ENCODE data around the gene MAP3K14.
"Not testable (repeated sequence)": the region's sequence is repeated elsewhere in the genome, so short reads cannot be mapped to it uniquely, and the experiment has no call there.

The MAP3K14 gene

DNA sequence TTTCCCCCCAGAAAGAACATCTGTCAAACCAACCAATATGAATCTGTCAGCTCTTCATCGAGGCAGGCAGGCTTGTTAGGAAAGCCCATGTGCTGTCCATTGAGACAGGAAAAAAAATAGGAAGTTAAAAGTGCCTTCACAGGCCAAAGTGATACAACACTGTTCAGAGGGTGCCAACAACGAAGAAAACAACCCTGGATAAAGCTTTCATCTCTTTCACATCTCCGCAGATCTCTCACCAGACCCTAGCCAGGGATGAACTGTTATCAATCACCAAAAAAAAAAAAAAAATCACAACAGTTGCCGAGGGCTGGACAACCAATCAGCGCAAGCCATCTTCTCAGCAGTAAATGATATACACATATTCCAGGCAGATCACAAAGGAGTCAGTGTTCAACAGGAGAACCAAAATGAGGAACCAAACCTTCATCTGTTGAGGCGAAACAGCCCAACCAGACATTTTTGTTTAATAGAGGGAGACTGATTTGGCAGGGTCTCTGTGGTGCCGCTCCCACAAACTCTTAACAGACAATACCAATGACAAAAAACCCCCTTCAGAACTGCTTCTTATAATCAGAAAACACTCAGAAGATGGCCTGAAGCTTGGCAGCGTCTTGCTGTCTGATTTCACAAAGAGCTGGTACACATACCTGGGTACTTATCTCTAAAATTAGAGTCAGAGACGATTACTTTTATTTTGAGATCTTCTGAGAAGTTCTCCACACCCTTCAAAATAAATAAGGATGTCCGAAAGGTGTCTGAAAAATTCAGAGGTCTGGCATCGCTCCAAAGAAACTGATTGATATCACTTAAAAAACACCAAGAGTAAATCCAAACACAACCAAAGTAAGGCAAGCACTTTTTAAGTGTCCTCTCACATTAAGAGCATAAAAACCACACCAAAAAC is 1.8 kb downstream of the MAP3K14 start:
- no peak for DNase-seq

DNA sequence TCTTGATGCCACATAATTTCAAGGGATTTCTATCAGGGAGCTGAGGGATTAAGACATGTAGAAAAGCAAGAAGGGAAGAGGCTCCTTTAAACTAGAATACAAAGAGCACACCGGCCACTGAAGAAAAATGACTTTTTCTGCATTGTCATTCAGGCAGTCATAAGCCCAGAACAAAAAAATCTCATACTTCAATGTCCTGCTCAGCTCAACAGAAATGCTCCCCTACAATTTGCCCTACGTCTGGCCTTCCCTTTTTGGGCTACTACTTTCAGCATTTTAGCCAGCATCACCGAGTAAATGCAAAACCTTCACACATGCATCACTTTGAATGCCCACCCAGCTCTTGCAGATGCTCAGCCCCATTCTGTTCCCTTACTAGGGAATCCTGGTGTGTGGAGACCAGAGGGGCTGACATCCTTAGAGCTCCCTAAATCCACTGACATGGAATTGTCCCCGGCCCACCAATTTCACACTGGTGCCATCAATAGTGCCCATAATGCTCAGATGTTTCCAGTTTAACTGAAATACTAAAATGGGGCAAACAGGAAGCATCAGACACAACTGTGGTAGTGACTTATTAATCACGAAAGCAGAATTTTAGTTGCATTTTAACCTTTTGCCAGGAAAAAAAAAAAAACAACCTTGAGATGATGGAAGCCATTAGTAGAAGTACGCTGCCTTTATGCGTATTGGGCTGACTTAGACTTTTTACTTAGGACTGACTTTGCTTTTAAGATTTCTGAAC is 2.7 kb downstream of the MAP3K14 start:
- DNase-seq, result no peak

DNA sequence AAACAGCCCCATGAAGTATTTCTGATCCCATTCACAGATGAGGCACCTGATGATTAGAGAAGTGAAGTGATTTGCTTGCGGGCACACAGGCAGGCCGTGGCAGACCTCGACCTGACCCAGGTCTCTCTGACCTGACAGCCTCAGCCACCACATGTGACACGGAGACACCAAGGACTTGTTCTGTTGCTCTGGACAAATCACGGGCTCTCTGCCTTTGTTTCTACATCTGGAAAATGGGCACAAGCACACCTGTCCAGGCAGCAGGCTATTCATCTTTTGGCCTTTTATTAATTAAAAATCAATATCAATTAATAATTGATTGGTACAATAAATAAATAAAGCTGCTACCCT is 3.4 kb downstream of the MAP3K14 start:
- no peak for DNase-seq

DNA sequence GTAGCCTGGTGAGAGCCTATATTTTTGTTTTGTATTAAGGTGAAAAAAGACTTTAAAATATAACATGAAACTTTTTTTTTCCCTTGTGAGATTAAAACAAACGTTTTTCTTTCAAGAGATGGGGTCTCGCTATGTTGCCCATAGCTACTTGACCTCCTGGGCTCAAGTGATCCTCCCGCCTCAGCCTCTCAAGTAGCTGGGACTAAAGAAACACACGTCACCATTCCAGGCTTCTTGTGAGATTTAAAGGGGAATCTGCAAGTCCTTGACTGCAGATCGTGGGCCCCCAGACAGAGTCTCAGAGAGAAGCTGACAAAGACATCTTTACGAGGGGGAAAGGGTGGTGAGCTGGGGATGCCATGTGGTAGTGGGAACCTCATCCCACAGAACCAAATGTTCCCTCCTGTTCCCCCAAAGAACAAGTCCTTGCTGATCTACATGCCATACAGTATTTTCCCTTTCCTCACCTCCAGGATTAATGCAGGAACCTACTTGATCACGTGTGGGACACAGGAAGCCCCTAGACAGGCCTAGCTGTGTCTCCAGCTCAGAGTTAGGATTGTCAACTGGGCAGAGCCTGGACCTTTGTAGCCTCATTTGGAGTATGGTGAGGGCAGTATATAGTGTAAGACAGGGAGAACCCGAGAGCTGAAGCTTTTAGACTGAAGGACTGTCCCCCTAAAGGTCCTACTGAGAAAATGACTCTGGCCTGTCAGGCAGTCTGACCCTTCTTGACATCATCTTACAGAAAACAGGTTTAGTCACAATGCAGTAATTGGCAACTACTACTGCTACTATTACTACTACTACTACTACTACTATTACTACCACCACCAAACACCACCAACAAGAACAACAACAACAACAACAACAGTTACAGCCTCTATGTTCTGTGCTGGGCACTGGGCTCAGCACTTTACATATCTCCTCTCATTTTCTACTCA is 4.1 kb downstream of the MAP3K14 start:
- DNase-seq, result no peak

DNA sequence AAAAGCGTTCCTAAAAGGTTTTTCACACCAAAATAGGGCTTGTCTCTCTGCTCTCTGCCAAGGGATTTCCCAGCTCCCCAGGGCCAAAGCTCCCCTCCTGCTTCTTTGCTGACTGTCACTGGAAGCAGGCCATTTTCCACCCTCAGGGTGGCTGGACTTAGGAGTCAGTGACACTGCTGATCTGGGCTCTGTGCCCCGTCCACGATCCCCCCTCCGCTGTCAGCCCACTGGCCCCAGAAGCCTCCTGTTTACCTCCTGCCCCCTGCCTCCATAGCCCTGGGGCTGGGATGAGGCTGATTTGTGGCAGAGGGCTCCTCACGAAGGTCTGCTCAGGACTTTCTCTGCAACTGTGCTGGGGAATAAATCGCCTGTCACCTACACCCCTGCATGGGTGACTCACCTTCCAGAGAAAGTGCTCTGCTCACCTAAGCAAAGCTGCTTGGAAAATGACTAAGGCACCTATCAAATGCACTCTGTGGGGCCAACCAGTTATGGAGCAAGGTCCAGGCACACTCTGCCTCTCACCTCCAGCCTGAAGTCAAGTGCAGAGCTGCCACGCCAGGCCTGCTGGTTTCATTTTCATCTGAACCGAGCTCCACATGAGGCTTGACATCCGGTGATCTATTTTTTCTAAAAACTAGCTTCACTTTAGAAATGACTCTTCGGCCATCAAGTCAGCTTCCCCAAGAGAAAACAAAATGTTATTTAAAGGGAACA is 4.9 kb downstream of the MAP3K14 start:
- DNase-seq, result no peak

DNA sequence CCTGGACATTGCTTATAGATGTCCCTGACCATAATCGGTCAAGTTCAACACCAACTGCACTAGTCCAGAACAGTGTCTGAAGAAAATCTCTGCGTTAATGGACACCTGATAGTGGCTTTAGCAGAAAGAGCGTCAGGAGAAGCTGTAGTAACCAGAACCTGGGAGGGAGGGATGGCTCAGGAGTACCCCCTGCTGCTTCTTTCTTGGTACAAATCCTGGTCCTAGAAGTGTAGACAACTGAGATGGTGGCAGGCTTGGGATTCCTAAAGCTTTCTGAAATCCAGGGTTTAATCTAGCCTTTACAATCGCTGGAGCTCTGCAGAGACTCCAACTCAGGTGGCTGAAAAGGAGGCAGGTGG is 5.4 kb downstream of the MAP3K14 start:
- no peak for DNase-seq

DNA sequence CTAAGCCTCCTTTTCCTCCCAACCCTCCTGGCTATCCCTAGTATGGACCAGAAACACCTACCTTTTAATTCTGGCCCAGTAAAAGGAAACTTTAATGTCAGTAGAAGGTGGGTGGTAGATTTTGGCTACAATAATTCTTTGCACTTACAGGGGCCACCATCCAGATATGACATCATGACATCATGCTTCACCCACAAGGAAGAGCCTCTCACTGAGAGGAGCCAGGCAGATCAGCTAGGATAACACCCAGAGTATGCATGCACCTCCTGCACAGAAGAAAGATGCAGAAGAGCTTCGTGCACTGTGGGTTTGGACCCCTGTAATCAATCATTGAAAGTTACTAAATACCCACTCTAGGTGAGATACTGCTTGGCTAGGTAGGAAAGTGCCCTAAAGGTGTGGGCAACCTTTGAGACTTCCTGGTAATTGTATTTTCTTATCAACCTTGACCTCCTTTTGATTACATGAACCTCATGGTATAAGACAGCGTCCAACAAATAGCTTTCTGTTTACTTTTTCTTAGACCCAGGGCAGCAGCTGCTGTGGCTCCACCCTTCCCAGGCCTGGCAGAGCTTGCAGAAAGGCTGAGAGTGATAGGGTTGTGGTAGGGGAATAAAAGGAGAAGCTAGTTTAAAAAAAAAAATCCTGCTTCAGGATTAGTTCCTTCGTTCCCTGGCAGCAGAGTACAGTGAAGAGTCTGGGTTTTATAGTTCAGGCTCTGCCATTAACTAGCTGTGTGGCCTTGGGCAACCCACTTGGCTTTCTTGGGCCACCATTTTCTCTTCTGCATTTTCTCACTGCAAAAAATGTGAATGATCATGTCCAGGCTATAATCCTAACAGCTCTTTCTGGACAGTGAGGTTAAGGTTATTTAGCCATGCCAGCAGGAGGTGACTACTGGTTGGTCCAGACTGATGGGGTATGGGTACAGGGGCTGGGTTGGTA is 6.2 kb downstream of the MAP3K14 start:
- DNase-seq, result peak; percentile 39

DNA sequence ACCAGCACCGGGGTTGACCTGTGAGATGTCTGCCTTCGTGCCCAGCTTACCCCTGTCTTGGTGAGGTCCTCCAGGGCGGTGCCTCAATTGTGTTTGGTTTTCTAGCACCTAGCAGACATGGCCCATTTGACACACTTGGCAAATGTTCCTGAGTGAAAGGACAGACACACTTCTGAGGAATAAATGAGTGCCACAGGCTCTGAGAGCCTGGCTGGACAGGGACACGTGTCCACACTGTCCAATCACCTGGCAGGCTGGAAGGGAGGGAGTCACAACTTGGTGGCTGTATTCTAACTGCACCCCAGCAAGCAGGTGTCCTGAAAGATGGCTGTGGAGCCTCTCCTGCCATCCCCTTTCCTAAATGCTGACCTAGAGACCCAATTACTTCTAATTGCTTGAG is 7.4 kb downstream of the MAP3K14 start:
- DNase-seq, result no peak

DNA sequence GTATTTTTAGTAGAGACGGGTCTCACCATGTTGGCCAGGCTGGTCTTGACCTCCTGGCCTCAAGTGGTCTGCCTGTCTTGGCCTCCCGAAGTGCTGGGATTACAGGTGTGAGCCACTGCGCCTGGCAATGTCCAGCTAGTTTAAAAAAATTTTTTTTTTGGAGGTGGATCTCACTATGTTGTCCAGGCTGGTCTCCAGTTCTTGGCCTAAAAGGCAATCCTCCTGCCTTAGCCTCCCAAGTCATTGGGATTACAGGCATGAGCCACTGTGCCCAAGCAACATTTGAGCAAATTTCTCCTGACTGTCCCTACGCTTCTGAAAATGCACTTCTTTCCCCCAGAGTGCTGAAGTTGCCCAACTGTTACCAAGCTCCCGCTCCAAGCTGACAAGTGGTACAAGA is 8.0 kb downstream of the MAP3K14 start:
- DNase-seq, result no peak

DNA sequence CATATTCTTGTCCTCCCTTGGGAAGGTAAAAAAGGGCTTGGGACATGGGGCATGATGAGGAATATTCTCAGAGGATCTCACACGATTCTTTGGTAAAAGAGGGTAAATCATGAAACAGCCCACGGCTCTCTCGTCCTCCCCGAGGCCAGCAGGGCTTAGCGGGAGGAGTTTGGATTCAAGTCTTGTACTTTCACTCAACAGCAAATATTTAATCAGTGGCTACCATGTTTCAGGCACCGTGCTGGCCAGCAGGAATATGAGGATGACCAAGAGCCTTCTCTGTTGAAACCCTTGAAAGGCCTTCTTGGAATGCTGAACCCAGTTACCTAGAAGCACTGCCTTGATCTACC is 8.8 kb downstream of the MAP3K14 start:
- DNase-seq, result no peak

DNA sequence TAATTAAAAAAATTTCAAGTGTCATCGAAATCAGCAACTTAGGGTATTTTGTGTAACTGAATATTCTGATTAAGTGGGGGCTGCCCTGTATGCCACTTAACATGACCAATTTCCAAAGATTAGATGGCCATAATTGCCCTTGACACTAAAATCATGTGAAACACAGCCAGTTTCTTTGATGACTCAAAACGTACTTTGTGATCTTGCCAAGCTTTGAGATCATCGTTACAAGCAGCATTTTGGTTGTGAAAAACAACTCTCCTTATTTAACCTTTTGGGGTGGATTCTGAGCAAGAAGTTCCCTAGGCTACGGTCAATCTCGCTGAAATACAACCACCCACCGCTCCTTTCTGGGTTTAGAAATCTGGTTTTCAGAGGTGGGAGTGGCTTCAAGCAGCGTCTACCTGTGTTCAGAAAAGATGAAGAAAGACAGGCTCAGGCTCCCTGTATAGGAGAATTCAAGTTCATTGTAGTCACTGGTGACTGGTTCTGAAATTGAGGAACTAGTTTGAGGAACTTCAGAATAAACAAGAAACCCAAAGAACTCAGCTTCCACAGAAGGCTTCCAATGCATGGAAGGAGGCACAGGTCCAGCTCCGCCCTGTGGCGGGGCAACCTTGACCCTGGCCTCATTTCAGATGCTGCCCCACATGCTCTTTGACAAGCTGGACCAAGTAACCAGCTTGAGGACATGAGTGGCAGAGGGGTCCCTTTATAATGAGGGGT is 9.4 kb downstream of the MAP3K14 start:
- peak; percentile 46 for DNase-seq

DNA sequence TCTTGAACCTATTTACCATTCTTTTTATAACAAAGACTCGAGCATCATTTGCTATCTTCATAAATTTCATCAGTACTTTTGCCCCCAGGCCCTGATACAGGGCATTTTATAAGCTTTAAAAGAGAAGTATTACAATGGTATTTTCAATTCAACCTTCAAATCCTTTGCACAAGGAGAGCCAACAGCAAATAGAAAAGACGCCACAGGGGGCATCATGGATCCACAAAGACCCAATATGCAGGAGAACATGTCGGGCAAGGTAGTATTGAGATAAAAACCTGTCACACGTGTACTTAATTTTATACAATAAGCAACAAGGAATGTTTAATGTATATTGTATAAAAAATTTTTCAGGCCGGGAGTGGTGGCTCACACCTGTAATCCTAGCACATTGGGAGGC is 10.2 kb downstream of the MAP3K14 start:
- no peak for DNase-seq

DNA sequence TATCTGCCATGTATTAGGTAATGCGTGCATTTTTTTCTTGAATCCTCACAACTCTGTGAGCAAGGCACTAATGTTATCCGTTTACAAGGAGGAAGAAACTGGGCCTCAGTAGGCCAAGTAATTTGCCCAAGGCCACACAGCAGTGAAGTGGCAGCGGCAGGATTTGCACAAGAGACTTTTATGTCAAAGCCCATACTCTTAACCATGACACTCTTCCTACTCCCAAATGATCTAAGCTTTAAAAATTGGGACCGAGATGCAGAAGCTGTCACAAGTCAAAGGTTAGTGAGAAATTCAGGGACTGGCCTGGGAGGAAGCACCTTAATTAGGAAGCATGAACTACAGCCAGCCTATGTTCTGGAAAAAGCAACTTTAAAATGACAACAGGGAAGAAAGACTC is 10.7 kb downstream of the MAP3K14 start:
- no peak for DNase-seq

DNA sequence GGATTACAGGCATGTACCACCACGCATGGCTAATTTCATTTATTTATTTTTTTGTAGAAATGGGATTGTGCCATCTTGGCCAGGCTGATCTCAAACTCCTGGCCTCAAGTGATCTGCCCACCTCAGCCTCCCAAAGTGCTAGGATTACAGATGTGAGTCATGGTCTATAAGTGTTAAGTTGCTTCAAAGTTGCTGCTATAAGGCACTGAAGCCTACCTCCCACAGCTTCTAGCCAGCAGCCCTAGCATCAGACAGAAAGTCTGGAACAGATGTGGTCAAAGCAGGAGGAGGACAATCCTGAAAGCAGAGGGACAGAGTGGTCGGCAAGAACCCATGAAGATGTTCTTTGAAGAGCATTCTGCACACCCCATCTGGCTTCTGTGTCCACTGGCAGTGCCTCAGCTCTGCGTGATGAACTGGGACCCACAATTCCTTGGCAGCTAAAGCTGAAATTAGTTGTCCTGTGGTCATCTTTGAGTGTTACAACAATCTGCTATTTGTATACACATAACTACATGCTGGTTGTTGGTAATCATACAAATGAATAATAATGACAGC is 11.2 kb downstream of the MAP3K14 start:
- DNase-seq, result no peak

DNA sequence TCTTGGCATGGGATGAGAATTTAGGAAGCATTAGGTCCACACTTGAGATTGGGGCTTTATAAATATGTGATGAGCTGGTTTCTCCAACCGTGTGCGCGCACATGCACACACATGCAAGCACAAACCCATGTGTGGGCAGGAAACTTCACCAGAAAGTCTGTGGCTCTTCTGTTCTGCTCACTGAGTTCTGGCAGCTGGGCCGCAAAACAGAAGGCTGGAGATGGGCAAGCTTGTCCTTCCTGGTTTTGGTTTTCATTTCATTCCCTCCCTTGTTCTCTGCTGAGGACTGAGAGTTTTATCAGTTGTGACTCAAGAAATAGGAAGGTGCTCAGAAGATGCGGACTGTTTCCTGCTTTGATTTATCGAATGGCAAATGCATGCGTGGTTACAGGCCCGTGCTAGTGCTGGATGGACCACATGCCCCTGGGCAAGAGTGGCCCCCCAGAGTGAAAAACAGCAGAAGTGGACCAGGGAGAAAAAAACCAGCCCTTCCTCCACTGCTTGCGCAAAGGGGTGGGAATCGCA is 14.1 kb downstream of the MAP3K14 start:
- DNase-seq, result no peak

DNA sequence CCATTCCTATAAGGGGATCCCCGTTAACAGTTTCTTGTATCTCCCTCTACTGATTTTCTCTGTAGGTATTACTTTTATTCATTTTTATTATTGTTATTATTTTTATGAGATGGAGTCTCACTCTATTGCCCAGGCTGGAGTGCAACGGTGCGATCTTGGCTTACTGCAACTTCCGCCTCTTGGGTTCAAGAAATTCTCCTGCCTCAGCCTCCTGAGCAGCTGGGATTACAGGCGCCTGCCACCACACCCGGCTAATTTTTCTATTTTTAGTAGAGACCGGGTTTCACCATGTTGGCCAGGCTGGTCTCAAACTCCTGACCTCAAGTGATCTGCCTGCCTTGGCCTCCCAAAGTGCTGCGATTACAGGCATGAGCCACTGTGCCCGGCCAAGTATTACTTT is 14.6 kb downstream of the MAP3K14 start:
- DNase-seq, result not testable (repeated sequence)

DNA sequence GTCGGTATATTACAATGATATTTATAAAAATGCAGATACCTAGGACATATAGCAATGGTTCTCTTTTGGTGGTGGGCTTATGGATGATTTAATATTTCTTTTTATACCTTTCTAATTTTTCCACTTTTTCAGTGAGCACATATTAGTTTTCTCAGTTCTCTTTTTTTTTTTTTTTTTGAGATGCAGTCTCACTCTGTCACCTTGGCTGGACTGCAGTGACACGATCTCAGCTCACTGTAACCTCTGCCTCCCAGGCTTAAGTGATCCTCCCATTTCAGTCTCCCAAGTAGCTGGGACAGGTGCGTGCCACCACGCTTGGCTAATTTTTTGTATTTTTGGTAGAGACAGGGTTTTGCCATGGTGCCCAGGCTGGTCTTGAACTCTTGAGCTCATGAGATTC is 15.1 kb downstream of the MAP3K14 start:
- no peak for DNase-seq

DNA sequence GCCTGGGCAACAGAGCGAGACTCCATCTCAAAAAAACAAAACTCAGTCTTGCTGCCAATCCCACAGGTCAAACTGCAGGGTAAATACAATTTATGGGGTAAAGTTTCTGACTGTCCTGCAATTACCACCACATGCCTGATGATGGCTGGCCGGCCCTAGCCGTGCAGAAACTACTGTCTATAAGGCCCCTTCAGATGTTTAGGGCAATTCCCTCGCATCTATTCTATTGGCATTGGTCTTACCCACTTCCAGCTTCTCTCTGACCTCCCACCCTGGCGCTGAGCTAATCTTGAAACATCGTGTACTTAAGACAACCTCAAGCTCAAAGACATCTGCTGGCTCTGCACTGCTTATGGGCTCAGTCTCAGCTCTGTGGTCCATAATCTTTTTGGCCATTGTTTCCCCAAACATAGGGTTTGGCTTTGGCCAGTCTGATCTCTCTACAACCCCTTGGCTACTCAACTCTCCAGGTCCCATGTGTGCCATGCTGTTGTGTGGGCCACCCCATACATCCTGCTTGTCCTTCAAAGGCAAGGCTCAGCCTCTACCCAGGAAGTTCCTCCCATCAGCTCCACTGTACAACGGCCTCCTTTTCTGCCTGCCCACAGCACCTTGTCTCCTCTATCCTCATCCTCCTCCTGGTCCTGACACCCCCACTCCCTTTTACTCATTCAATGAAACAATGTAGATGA is 16.6 kb downstream of the MAP3K14 start:
- DNase-seq, result no peak

DNA sequence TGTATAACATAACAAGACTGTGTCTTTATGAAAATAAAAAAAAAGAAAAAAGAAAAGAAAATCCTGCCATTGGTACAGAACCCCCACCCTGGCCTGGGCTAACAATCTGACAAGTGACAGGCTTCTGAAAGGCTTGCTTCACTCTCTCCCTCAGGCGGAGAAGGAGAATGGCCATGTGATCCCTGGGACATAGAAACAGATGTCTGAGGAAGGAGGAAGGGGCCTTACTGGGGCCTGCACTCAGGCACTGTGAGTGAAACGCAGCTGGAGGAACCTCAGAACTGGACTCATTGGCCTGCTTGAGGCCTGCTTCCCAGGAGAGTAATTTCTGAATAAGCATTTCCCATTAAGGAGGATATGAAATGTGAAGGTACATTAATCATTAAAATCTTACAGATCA is 17.5 kb downstream of the MAP3K14 start:
- DNase-seq, result no peak

Data from GDM1 (cell line).